ENCODE results near the gene SLC6A11.

DNA sequence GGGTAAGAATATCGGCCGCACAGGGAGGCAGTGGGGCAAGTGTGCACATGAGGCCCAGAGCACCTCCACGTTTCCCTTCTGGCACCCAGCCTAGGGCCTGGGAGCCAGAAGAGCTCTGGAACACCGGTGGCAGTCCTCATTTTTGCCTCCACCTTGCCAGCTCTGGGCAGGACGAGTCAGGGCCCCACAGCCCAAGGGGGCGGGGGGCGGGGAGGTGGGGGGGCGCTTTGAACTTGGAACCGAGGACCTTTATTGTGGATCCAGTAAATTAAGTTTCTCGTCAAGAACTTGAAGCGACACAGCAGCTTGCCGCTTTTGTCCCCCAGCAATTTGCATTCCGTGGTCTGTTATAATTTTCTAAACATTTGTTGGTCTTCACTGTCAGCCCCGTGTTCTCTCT lies 66.8 kb downstream of the SLC6A11 start:
- TF ChIP-seq CTCF (IDR thresholded peaks at IDR 0.05; ENCODE audit: control extremely low read depth in 1 of 3, insufficient read depth in 1 of 3, low read depth in 1 of 3, low read length in 3 of 3) (no peak), SUZ12 (IDR thresholded peaks at IDR 0.05; ENCODE audit: low read length) (no peak), SIN3A (conservative IDR thresholded peaks at IDR 0.05 in 1 of 2, IDR thresholded peaks at IDR 0.05 in 1 of 2; ENCODE audit: low read depth in 1 of 2, low read length in 2 of 2) (no peak), RAD21 (IDR thresholded peaks at IDR 0.05 in 1 of 2, conservative IDR thresholded peaks at IDR 0.05 in 1 of 2; ENCODE audit: low read depth in 2 of 2, low read length in 2 of 2) (no peak), TAF1 (IDR thresholded peaks at IDR 0.05; ENCODE audit: low read depth, low read length) (no peak), CEBPB (IDR thresholded peaks at IDR 0.05; ENCODE audit: low read depth, low read length) (no peak), EP300 (IDR thresholded peaks at IDR 0.05; ENCODE audit: borderline replicate concordance in 1 of 2, low read depth in 2 of 2, low read length in 2 of 2) (no peak), USF2 (IDR thresholded peaks at IDR 0.05; ENCODE audit: low read length) (no peak), YY1 (IDR thresholded peaks at IDR 0.05; ENCODE audit: low read depth, low read length) (no peak), POLR2A (IDR thresholded peaks at IDR 0.05; ENCODE audit: control extremely low read depth in 1 of 2, low read depth in 2 of 2, low read length in 2 of 2) (no peak), EZH2 (IDR thresholded peaks at IDR 0.05; ENCODE audit: low read depth, low read length, severe bottlenecking) (no peak), RFX5 (IDR thresholded peaks at IDR 0.05; ENCODE audit: borderline replicate concordance, low read depth, low read length) (no peak), SRF (IDR thresholded peaks at IDR 0.05; ENCODE audit: low read depth, low read length) (no peak), JUN (IDR thresholded peaks at IDR 0.05; ENCODE audit: low read depth, low read length) (no peak)

Data from H1 (cell line).